IPS DF 4.7 (cell line): ENCODE measurements around the gene SLC39A7.

Source experiments
- DNase-seq: peaks from one replicate; pipeline ENCODE4 v3.0.0-alpha.2; 2013; ENCODE audit warnings: low spot score; ENCODE audit errors: extremely low read depth

Gene SLC39A7

DNA sequence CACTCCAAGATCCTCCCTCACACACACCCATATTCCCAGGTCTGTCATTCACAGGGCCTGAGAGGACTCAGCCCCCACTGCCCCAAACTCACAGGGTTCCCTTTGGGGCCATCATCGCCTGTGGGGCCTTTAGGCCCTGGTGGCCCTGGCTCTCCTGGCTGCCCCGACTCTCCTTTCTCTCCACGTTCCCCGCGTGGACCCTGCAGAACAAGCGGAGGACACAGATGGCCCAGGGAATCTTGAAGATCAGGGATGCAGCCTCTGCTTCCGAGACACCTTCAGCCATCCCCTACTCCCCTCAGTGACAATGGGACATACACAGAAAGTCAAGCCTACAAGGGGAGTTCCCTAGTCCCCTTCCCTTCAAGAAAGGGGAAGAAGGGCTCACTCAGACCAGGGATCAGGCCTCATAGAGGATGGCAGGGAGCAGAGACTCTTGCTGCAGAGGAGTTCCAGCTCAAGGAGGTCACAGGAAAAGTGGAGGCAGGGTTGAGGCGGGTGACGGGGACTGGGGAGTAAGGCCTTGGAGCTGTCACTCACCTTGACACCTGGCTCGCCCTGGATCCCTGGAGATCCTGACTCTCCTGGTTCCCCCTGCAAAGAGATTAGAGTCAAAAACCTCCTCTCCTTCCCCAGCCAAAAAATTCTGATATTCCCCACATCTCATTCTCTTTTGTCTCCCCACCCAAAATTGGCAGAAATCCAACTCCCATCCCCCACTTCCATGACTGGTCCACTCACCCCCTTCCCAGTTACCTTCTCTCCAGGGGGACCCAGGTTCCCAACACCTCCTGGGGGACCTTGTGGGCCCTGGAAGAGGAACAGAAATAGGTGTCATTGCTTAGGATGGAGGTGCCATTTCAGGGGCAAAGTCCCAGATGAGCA lies 31.1 kb upstream of the SLC39A7 start:
- DNase-seq: no peak

DNA sequence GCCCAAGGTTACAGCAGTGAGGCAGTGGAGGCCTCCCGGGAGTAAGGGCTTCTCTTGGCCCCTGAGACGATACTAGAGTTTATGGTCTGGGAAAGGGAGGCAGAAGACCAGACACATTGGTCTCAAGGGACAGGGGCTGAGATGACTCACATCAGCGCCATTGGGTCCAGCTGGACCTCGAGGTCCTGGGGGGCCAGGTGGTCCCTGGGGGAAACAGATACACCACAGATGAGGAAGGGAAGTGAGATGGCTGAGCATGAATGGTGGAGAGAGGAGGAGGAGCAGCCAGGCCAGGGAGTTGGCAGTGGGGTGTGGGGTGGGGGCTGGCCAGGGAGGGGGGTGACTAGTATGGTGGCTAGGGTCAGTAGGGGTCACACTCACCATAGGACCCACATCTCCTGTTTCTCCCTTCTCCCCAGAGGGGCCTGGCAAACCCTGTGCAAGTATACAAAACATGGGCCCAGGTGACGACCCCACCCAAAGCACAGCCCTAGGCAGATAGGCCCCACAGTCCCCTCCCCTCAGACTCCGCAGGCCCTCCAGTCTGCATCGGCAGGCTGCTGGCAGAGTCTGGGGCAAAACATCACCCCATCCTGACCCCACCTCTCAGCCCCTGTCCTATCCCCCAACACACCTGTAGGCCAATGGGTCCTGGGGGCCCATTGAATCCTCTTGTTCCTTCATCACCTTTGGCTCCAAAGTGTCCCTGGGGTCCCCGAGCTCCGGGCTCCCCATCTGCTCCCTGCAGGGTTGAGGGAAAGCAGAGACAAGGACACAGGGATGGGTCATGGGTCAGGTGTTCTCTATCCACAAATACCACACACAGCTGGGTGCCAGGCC lies 30.3 kb upstream of the SLC39A7 start:
- no peak for DNase-seq

DNA sequence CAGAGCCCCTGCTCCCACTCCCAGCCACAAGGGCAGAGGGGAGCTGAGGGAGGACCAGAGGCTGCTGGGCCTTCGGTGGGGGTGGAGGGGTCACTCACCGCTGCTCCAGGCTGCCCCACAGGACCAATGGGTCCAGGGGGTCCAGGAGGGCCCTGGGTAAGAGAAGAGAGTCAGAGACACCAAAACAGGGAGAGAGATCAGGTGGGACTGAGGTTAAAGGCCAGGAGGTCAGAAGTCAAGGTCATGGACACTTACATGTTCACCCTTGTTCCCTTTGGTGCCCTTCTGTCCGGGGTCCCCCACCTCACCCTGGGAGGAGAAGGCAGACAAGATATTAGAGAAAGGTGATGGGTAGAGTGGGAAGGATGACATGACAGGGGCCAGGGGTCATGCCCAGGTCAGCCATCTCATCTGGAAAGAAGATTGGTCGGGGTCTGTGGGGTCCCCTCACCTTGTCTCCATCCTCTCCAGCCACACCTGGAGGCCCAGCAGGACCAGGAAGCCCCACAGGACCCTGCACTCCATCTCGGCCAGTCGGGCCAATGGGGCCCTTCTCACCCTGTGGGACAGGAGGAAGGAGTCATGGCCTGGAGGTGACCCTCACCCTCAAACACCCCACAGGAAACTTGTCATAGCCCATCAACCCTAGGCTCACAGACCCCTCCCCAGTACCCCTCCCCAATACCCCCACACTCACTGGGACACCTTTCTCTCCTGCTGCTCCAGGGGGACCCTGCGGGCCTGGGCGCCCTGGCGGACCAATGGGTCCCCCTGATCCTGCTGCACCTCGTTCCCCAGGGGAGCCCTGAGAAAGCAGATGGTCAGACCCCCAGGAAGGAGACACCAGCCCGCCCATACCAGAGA lies 29.4 kb upstream of the SLC39A7 start:
- DNase-seq: no peak

DNA sequence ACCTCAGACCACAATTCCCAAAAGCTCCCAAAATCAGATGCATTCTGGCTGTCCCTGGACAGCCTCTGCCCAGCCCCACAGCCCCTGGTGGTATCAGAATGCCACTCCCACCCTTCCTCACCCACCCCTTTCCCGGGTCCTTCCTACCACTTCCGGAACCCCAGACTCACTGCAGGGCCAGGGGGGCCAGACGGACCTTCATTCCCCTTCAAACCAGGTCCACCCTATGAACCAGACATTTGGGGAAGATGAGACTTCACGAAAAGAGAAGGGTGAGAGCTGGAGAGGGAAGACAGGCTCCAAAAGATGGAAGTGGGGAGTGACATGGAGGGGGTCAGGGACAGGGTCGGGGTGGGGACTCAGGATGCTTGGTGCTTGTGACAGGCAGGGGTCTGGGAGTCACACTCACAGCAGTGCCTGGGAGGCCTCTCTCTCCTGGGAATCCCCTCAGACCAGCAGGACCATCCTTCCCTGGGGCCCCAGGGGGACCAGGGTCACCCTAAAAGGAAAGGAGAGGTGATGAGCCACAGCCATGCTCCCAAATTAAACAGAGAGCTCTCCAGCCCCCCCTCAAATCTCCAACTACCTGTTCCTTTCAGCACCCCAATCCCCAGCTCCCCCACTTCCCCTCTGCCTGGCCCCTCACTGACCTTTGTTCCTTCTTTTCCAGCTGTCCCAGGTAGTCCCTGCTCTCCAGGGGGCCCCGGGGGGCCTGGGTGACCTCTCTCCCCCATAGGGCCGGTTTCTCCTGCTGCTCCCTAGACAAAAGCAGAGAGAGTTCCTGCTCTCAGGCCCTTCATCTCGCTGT lies 28.6 kb upstream of the SLC39A7 start:
- DNase-seq: no peak

DNA sequence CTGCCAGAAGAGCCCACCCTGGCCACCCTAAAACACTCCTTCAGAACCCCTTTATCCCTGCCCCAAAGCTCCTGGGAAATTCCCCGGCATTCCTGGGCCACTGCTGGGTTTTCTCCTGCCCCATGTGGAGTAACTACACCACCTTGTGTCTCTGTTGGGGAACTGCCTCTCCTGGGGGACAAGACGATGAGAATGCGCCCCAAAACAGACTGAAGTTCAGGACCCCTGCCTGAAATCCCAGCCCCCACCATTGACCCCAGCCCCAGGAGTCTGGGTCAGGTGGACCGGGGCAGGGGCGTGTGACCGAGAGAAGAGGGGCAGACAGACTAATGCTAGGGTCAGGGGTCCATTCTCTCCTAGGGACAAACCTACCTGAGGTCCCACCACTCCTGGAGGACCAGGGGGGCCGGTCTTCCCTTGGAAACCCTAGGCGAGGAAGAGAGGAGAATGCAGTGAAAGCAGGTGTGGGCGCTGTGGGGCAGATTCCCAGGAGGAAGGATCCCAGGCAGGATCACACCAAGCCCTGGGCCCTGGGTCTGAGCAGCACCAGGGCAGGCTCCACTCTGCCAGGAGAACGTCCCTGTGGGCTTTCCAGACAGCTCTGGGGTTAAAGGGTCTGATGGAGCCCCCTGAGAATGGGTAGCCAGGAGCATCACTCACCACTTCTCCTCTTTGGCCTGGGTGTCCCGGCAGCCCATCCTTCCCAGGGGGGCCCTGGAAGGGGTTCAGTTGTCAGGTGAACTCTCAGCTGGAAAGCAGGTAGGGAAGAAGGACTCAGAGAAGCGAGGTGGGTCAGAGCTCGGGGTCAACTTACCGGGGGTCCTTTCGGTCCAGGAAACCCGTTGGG lies 27.8 kb upstream of the SLC39A7 start:
- DNase-seq: no peak

DNA sequence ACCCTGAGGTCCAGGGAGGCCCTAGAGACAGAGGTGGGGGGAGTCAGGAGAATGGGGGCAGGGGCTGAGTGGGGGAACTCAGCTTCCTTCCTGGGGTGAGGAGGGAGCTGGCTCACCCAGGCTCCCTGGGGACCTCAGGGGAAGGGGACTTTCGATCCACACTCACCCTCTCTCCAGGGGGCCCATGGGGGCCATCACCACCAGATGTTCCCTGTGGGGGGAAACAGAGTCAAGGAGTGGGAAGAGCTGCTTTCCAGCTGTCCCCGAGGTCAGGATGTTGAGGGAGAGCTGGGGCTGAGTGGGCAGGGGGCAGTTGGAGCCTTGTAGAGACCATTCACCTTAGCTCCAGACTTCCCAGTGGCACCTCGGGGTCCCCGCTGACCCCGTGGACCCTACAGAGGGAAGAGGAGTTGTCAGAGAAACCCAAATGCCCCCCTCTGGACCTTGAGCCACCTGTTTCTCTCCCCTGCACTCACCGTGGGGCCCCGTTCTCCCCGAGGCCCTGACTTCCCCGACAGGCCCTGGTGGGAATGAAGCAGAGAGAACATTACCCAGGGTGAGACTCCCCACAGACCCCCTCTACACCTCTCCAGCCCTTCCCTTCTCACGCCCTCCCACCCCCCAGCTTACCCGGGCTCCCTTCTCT lies 27.0 kb upstream of the SLC39A7 start:
- no peak for DNase-seq

DNA sequence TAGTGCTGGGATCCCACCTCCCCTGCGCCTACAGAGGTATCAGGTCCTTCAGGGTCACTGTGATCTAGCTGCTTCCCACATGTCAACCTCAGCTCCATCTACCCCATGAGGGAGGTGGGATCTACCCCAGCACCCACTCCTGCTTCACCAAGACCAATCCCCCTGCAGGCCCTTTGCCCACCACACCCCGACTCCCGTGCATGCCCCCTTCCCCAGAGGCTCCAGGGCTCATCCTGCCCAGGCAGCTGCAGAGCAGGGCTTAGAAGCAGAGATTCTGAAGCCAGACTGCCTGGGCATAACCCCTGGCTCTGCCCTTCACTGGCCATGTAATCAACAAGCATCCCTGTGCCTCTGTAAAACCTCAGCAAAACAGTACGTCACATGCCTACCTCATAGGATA lies 25.9 kb upstream of the SLC39A7 start:
- no peak for DNase-seq

DNA sequence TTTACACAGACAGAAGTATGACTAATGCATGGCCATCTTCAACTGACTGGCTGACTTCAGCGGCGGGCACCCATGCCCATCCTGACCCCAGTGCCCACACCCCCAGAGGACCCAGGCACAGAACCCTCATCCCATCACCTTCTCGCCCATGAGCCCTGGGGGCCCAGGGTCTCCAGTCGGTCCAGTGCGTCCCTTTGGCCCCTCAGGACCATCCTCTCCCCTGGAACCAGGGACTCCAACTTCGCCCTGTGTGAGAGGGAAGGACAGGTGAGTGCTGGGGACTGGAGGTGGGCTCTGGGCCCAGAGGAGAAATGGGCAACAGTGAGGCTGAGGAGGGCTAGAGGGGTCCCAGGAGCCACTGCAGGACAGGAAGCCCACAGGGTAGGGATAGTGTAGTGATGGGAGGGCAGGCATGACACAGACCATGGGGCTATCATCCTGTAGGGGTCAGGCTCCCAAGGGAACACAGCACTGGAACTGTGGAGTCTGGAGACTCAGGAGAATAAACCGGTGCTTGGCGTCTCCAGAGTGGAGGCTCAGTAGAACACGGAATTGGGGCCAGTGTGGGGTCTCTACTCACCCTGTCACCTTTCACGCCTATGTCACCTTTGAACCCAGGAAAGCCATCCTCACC lies 25.1 kb upstream of the SLC39A7 start:
- DNase-seq: no peak

DNA sequence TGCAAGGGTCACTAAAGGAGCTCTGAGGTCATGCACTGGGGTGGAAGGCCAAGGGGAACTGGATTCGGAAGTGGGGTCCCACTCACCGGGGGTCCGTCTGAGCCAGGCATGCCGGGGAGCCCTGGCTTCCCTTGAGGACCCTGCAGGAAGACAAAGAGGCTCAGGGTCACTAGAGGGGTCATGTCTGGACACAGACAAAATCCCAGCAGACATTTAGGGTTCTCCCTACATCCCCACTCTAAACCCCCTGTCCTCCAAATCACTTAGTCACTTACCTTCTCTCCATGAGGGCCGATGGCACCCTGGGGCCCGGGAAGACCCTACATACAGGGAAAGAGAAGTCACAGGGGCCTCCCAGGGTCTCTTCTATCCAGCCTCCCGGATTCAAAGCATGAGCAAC lies 23.8 kb upstream of the SLC39A7 start:
- no peak for DNase-seq

DNA sequence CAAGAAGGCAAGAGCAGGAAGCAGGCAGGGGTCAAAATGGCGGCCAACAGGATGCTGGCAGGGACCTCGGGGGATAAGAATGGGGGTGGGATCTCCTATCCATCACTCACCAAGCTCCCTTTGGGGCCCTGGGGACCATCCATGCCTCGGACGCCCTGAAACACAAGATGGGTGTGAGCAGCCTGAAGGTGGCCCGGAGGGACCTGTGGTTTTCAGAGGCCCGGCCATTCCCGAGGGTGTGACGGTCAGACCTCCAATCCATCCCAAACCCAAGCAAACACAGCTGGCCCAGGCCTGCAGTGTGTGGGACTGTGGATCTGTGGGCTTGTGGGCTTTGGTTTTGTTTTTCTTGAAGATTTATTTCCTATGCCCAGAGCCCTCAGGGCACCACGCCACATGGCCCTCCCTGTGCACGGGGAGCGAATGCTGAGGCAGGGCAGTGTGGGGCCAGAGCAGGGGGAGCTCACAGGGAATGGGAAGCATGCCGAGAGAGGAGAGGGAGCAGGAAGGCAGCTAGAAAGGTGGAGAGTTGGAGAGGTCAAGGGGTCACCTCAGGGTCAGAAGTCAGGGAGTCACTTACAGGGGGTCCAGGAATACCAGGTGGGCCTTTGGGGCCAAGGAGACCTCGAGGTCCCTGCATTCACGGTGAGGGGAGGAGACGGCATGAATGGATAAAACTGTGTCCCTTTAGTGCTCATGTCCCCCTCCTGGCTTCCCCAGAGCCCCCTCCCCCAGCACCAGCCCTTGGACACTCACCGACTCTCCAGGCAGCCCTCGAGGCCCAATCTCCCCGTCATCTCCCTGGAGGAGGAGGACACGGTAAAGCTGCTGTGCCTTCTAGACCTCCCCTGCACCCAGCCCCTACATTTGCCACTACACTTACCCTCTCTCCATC lies 22.9 kb upstream of the SLC39A7 start:
- DNase-seq: no peak

DNA sequence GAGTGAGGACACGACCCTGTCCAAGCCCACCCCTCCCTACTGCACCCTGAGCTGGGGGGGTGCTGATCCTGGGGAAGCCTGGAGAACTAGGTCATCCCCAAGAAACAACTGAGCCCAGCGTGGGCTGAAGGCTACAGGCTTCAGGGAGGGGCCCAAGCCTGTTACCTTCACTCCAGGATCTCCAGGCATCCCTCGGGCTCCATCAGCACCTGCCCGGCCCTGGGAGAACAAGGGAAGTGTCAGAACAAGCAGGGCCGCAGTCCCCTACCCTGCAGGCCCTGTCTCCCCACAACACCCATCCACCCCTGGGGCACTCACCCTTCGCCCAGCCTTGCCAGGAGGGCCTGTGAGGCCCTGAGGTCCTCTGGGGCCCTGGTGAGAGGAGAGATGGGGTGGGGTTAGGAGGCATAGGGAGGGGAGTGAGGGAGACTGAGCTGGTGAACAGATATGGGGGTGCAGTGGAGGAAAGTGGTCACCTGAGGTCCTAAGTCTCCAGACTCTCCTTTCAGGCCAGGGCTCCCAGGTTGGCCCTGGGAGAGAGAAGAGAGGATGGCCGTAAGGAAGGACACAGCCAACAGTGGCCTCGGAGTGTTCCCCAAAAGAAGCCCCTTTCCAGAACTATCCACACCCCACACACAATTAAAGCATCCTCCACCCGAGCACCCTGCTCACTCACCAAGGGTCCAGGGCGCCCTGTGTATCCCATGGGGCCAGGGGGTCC lies 21.8 kb upstream of the SLC39A7 start:
- no peak for DNase-seq

DNA sequence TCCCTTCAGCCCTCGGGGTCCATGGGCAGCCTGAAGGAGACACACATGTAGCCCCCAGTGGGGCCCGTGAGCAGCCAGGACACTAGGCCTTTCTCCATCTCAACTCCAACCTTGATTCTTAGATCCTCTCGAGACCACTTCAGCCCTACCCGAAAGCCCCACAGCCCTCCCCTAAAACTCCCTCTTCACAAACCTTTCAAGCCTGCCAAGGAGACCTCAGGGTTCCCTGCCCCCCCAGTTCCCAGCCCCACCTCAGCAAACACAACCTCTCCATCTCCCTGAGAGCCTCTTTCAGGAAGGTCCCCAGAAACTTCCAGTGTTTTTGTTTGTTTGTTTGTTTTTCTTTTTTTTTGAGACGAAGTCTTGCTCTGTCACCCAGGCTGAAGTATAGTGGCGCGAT lies 19.5 kb upstream of the SLC39A7 start:
- DNase-seq: no peak

DNA sequence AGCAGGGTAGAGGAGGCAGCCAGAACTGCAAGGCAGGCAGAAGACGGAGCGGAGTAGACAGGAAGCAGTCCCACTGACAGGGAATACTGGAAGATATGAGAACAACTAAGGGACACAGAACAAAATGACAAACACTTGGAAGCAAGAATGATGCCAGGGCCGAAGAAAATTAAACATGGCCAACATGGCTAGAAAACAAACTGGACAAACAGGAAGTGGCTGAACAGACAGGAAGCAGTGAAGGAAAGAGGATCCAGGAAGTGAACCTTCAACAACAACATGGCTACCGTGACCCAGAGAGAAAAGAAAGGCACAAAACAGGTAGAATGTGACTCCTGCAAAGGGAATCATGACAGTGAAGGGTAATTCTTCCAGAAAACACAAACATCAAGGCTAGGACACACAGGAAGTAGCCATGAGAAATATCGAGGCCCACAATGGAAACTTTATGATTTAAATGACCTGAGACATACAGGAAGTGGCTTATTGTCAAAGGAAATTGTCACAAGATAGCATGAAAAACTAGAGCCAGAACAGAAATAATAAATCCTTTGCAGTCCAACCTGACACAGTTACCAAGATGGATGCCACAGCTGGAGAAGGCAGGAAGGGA lies 17.5 kb upstream of the SLC39A7 start:
- DNase-seq: no peak

DNA sequence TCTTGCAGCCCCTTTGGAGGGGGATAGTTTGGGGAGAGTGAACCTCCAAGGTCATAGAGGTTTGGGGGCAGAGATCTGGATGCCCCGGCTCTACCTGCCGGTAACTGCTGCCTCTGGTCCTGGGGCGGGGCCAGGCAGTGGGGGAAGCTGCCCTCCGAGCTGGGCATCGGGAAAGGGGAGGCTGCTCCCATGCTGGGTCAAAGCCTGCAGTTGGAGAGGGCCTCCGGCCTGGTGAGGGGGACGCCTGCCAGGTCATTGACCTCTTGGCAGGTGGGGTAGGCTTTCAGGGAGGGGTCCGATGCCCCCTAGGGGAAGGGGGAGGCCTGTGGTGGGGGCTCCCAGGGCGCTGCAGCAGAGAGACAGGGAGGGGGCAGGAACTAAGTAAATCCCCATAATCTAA lies 15.5 kb upstream of the SLC39A7 start:
- DNase-seq: no peak

DNA sequence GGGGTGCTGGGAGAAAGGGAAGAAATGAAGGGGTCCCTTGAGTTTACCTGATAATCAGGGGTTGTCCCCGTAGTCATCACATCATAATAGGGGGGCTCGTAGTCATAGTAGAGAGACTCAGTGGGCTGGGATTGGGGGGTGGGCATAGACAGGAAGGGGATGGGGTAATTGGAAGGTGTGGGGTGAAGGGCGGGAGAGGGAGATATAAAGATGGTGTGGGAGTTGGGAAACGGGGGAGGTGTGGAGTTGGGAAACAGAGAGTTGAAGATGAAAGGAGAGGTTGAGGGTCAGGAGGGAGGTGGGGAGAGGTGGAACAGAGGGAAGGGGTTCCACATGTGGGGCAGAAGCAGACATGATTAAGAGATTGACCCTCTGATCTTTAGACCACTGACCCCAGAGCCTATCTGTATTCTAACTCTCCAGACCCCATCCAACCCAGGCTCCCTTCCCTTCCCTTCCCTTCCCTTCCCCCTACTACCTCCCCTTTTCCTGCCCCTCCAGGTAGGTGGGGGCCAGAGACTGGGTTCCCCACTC lies 14.9 kb upstream of the SLC39A7 start:
- no peak for DNase-seq

DNA sequence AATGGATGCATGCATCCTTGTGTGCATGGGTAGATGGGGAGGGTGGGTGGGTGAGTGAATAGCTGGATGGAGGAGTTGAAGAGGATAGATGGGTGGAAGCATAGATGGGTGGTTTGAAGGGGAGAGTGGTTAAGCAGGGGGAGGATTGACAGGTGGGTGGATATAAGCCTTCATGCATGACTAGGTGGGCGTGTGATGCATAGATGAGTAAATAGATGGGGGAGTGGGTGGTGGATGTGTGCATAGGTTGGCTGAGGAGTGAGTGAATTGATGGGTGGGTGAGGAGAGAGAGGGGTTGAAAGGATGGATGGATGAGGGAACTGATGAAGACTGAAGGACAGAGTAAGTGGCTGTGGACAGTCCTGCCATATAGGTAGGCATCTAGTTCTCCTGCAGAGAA lies 12.9 kb upstream of the SLC39A7 start:
- DNase-seq: no peak

DNA sequence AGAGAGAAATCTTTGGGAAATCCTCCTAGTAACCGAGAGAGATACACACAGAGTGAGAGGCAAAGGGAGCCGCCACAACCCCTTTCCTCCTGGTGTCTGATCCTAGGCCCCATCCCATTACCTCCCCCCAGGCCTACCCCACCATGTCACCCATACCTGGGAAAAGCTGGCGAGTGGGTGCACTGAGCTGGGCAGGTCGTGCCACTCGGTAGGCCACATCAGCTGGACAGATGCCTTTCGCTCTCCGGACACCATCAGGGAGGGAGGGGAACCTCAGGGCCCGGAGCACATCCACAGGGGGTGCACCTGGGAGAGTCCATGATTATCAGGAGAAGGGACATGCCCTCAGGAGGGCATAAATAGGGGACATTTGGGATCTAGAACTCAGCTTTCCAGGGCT lies 11.5 kb upstream of the SLC39A7 start:
- DNase-seq: no peak
